HG03025 (cell line): Measurements from ENCODE around the gene MAP1B.

Source experiments
- ATAC-seq: cut with Tn5 transposase; IDR thresholded peaks from one replicate; pipeline ENCODE4 v1.9.1; 2021; ENCODE audit warnings: mild to moderate bottlenecking, moderate library complexity; ENCODE audit not compliant: unreplicated experiment, low FRiP score

Gene MAP1B

DNA sequence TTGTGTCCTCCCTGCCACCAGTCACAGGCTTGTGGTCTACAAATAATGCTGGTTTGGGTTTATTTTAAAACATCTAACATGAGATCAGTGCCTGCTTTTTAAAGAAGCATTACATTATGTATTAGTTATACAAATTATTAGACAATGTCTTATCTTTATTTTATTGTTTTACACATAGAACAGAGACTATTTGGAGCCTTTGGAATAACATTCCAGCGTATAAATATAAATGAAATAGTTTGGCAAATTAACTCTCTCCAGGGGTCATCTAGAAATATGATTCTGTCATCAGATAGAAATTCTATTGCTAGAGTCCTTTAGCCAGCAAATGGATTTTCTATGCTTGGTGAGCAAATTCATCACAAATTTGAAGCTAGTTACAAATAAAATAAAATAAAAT, 22.4 kb downstream of the MAP1B start:
- no peak for ATAC-seq

- no peak for ATAC-seq
These were observed 23.1 kb downstream of the MAP1B start for GRCh38 chr5:72130351-72130761.

GRCh38 chr5:72133212-72133990, 26.1 kb downstream of the MAP1B start:
- no peak for ATAC-seq

DNA sequence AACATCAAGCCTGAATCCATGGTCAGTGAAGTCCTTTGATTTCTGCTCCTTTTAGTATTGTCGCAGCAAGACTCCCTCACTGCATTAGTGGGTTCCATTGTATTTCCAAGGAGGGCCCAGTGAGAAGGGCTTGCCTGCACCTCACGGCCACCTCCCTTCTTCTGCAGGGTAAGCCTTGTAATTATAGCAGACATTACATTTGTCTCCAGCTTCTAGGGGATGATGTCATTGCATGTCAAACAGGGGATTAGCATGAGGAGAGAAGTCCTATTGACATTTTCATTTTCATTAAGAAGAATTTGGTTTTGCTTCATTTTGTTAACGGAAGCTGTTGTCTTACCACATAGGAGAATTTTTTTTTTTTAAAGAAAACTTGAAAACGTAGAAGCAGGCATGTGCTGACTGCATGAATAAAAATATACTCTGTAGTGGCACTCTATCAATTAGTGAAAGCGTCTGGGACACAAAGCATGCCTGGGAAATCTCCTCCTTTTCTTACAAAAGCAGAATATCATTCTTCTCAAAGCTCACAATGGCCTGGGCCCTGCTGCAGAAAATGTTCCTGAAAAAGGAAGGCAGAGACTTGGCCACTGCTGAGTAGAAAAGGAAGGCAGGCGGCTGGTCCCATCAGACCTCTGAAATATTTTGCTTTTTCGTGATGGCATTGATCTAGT, 27.1 kb downstream of the MAP1B start:
- no peak for ATAC-seq

- ATAC-seq = no peak
These were observed 30.6 kb downstream of the MAP1B start for GRCh38 chr5:72137826-72138409.

GRCh38 chr5:72138943-72139521, 31.8 kb downstream of the MAP1B start:
- ATAC-seq = no peak

- no peak for ATAC-seq
These were observed 33.4 kb downstream of the MAP1B start for GRCh38 chr5:72140711-72141110.

GRCh38 chr5:72141440-72142355, 34.4 kb downstream of the MAP1B start:
- no peak for ATAC-seq

GRCh38 chr5:72144762-72145161, 37.5 kb downstream of the MAP1B start:
- no peak for ATAC-seq

- ATAC-seq = no peak
These were observed 38.1 kb downstream of the MAP1B start for GRCh38 chr5:72145348-72145747.

DNA sequence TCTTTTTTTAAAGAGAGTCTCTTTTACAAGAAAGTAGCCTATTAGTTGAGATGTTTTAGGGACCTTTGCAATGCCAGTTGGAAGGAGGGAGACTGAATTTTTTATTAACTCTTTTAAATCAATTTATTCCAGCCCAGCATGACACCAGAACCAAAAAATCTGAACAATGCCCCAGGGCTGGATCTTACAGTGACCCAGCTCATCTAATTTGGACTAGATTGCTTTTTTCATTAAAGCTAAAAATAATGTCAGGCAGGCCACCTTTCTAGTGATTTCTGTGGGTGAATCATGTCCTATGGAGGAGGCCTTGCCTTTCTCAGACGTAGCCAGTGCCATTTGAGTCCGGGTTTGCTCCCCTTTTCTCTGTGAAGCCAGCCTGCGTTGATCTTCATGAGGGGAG, 38.8 kb downstream of the MAP1B start:
- ATAC-seq = no peak

- no peak for ATAC-seq
These were observed 40.3 kb downstream of the MAP1B start for GRCh38 chr5:72147569-72147968.

- ATAC-seq = no peak
These were observed 42.5 kb downstream of the MAP1B start for GRCh38 chr5:72149742-72150141.

- ATAC-seq = no peak
These were observed 43.9 kb downstream of the MAP1B start for GRCh38 chr5:72151169-72151568.

DNA sequence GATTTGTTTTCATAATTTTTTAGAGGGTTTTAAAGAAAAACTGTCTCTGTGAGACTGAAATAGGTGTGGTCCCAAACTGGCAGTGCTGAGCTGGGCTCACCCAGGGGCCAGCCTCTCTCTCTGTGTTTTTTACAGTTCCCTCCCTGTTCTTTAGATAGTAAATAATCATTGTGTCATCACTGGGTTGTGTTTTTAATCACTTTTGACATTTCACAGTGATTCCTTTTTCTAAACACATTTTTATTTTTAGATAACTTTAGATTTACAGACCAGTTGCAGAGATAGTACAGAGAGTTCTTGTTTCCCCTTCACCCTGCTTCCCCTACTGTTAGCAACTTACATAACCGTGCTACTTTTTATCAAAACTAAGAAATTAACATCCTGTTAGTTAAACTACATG, 44.4 kb downstream of the MAP1B start:
- ATAC-seq = no peak

DNA sequence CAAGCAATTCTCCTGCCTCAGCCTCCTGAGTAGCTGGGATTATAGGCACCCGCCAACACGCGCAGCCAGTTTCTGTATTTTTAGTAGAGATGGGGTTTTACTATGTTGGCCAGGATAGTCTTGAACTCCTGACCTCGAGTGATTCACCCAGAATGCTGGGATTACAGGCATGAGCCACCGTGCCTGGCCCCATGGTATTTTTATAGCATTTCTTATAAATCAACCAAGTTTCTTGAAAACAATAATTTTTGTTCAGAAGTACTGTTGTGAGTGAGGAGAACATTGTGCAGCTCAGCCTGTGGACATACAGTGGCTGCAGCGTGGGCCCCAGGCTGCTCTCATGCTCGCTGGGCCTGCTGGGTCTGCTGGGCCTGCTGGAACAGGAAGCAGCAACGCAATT, 45.3 kb downstream of the MAP1B start:
- ATAC-seq = no peak

DNA sequence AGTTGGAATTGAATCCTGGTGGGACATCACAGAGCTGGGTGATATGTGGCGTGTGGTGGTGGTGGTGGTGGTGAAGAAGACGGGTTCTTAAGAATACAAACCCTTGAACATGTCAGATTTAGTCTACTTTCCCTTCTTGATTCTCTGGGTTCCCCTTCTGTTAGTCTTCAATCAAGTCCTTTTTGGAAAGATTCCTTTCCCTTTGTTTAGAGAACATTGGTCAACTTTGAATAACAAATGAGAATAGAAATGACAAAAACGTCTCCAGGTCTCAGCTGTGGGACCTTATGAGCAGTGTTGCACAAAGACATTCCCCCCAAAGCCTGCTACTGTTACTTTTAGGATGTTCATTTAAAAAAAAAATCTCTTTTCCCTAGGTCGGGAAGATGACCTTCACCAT, 46.3 kb downstream of the MAP1B start:
- no peak for ATAC-seq

DNA sequence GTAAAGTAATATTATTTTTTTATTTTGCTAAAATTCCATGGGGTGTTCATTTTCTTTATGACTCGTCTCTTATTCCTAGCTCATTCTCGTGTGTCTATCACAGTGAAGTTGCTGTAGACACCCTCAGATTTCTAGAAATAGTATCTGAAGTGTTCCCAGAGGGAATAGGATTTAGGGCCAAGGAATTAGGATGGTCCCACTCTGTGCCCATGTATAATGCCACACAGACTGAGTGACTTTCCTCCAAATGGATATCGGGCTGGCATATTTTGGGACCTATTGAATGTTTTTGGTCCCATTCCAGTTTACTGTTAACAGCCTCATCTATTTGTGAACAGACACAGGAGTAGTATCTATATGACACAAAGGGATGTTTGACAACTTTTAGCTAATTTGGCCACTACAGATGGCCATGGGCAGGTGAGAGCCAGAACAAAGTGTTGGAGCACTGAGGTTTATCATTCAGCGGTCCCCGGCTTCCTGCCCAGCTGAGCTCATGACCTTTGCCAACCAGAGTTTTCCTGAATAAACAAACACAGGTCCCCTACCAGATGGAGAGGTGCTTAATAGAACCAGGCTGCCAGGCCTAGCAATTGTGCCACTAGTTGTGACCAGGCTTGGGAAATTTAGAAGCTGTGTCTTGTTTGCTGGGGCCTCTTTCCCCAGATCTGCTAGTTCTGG, 46.9 kb downstream of the MAP1B start:
- ATAC-seq = no peak

DNA sequence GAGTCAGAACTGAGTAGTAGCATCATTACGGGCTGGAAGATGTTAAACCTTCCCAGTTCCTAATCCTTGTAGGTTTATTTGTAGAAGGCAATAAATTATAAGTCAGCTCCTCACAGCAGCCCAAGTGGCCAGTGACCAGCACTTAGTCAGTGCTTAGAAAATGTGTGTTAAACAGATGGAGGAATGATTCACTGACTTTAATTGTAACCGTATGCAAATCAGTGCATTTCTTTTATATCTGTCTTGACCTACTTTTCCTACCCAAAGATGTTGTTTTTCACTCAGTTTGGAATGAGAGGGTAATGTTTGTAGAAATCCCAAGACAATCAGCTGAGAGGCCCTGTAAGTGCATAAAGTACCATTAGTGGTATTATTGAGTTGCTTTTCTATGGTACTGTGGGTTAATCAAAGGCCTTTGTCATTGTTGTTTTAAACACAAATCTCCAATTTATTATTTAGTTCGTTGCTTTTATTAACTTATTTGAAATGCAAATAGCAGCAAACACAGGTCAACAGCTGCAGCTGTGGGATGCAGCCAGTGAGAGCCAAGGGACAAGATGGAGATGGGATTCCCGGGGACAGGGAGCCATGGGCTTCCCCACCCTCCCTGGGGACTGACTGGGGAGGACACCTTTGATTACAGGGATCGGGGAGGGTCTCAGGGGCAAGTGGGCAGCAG, 49.8 kb downstream of the MAP1B start:
- ATAC-seq = no peak
